Measurements from ENCODE around the gene PON2.
A peak's percentile ranks its signal among the peaks of the same experiment; 100 is the strongest.
"Not testable (repeated sequence)": the region's sequence is repeated elsewhere in the genome, so short reads cannot be mapped to it uniquely, and the experiment has no call there.

The PON2 gene

DNA sequence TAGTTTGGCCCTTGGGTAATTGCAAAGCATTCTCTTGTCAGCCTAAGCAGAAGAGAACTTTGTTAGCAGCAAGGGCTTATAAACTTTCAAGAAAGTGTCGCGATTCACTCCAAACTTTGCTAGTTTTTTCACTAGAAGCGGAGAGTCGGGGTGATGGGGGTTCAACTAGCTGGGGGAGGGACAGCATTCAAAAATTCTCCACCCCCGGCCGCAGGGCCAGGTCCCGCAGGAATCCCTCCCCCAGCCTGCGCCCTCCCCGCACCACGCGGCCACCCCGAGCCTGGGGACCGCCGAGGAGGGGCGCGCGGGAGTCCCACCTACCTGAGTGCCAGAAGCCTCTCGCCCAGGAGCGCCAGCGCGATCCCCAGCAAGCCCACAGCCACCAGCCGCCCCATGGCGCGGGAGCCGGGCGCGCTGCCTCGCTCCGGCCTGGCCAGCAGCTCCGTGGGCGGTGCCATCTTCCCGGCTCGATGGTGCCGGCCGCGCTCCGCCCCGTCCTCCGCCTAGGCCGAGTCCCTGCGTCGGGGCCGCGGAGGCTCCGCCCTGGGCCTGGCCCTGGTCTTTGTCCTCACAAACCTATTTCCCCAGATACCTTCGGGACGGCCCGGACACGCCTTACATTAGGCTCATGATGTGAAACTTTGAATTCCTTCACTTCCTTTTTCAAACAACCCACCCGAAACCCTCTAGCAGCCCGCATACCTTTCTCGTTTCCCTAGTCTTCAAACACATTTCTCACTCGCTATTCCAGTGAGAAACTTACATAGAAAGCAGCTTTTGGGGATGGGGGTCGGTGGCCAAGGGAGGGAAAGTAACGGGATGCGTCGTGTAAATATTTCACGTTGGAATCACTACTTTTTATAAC lies at the start of gene PON2:
PON2 (minus strand) TSS at position 472 of the 865 bp plus-strand sequence; CDS start at position 395, 77 bp downstream.
- peak; percentile 98 for DNase-seq (ENCODE audit: low spot score)
- peak; percentile 82 for FAIRE-seq

GRCh38 chr7:95482424-95482823 lies 47.6 kb upstream of the PON2 start:
- peak; percentile 9 for FAIRE-seq
- DNase-seq (ENCODE audit: low spot score): no peak

- DNase-seq (ENCODE audit: low spot score) (no peak), FAIRE-seq (no peak)
These were observed 46.7 kb upstream of the PON2 start for GRCh38 chr7:95481271-95482165.

DNA sequence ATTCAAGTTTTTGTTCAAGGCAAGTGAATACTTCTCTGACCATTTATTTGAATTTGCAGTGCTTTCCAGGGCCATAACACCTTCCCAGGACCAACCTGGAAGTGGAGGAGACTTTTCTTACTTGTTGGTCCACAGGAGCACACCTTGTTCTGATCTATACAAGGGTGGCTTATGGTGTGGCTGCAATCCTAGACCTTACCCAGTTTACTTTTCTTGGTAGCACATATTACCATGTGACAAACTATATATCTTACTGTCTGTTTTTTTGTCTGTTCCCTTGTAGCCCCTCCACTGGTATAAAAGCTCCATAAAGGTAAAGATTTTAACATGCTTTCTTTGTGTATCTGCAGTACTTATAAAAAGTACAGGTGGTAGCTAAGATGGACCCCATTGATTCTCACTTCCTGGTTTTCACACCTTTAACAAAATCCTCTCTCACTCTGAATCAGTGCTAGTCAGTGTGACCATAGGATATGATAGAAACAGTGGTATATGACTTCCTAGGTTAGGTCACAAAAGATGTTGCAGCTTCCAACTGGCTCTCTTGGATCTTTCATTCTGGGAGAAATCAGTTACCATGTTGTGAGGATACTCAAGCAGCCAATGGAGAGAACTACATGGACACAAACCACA lies 45.3 kb upstream of the PON2 start:
- FAIRE-seq (no peak), DNase-seq (ENCODE audit: low spot score) (no peak)

DNA sequence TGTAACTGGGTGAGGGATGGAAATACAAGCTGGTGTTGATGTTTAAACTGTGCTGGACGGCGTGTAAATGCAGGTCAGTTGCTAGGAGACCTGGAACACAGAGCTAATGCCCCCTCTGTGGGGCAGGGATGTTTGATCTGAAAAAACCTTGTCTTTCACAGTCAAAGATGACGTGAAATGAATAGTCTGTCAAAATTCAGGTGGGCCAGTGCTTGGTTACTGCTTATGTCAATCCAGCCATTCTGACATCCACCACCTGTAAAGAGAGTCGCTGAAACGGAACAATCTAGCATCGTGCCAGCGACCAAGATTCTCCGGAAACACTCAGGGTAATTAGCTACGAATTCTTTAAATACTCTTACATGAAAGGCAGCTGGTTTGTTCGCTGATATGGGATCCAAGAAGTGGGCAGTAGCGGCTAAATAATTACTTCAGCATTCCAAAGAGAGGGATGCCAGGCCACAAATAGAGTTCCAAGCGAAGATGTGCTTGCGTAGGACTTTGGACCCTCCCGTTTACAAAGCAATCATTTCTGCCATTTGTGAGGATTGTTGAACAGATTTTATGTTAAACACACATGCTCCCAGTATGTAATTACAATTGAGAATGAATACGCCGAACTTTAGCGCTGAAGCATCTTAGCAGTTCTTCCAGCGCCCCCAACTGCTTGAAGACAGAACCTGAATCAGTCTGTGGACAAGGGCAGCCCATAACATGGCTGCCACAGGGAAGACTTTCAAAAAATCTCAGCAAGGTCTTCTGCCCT lies 43.6 kb upstream of the PON2 start:
- FAIRE-seq: peak; percentile 85

GRCh38 chr7:95476904-95477594 lies 42.2 kb upstream of the PON2 start:
- FAIRE-seq (peak; percentile 67), DNase-seq (ENCODE audit: low spot score) (peak; percentile 78)

More for the DNA sequence above, 43.6 kb upstream of the PON2 start:
- peak; percentile 60 for DNase-seq (ENCODE audit: low spot score)

- no peak for FAIRE-seq
- DNase-seq (ENCODE audit: low spot score): no peak
These were observed 41.4 kb upstream of the PON2 start for GRCh38 chr7:95476072-95476847.

DNA sequence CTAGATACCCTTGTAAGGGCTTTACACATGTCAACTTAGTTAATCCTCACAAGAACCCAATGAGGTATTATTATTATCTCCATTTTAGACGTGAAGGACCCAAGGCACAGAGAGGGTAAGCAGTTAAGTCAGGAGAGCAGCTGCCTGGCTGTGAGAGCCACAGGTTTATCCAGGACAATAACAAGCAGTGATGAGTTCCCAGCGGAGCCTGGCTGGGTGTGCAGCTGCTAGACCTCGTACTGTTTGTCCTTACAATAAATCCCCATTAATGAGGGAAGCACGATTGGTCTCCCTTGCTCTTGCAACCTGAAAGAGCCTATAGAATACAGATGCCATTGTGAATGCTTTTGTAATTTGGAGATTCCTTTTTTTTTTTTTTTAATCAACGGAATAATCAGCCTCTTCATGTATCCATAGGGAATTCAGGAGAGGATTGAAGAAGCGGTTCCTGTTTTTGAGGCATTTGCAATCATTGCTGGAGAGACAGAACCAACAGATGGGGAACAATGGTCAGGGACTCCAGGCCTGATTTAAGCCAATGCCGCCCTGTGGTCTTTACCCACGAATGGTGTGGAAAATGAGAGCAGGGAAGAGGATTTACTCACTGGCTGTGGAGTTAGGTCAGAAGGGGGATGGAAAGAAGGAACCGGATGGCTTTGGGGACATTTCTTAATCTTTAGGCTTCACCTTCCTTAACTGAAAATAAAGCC lies 38.6 kb upstream of the PON2 start:
- no peak for FAIRE-seq
- DNase-seq (ENCODE audit: low spot score): no peak

- DNase-seq (ENCODE audit: low spot score) (no peak), FAIRE-seq (no peak)
These were observed 37.8 kb upstream of the PON2 start for GRCh38 chr7:95472581-95473161.

GRCh38 chr7:95471071-95471470 lies 36.2 kb upstream of the PON2 start:
- FAIRE-seq: no peak
- no peak for DNase-seq (ENCODE audit: low spot score)

DNA sequence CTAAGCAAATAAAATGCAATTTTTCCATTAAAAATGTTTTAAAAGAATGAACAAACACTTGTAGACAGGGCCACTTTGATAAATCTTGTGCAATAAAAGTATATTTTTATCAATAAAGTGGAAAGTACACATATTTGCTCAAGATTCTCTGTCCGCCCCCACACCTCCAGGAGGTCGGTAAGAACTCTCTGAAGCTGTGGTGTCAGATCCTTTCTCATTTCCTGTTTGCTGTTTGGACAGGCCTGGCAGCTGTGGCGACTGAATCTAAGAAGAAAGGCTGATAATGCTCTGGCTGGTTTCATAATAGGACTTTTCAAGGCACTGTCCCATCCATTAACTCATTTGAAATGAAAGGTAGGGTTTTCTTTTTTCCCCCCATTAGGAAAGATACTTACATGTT lies 35.6 kb upstream of the PON2 start:
- DNase-seq (ENCODE audit: low spot score) (peak; percentile 66), FAIRE-seq (no peak)

DNA sequence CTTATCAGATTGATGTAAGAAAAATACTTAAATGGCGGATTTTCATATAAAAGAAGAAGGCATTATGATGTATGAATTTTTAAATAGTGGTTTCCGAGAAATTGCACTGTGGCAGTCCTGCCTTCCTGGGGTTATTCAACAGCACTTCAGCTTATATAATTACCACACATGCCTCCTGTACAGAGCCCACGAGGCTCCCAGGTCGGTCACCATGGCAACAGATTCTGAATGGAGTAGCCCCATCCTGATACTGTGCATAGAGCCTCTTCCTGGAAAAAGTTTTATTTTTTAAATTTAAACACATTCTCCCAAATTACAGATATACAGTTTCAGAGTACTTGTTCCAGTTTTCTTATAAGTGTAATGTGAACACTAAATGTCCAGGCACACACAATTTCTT lies 35.0 kb upstream of the PON2 start:
- DNase-seq (ENCODE audit: low spot score): no peak
- no peak for FAIRE-seq

GRCh38 chr7:95469187-95469586 lies 34.4 kb upstream of the PON2 start:
- no peak for FAIRE-seq
- no peak for DNase-seq (ENCODE audit: low spot score)

DNA sequence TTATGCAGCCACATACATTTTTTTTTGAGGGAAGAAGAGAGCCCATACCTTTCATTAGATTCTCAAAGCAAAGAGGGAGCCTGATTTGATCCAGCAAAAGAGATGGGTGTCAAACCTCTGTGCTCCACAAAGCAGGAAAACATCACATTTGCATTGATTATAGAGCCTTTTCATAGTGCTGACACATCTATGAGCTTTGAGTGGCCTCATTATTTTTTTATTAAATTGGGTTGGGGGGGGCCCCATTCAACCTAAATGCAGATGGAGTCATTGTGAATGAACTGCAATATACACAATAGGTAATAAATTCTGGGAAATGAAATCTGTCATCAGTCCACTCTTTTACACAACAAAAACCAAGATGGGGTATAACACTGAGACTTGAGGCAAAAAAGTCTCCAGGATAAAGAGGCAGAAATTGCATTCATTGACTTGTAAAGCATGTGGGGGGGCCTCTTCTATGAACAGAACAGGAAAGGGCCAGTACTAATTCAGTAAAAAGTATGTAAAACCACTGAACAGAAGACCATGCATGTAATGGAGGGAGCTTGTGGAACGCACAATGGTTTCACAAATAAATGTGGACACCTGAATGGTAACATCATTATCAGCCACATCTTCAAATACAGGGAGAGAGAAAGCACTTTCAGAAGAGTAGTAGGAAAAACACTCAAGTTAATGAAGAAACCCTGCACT lies 33.2 kb upstream of the PON2 start:
- FAIRE-seq (no peak), DNase-seq (ENCODE audit: low spot score) (no peak)

GRCh38 chr7:95460653-95461052 lies 25.8 kb upstream of the PON2 start:
- FAIRE-seq: not testable (repeated sequence)

GRCh38 chr7:95457947-95458346 lies 23.1 kb upstream of the PON2 start:
- DNase-seq (ENCODE audit: low spot score) (no peak), FAIRE-seq (no peak)

More at GRCh38 chr7:95460653-95461052, 25.8 kb upstream of the PON2 start:
- not testable (repeated sequence) for DNase-seq (ENCODE audit: low spot score)

DNA sequence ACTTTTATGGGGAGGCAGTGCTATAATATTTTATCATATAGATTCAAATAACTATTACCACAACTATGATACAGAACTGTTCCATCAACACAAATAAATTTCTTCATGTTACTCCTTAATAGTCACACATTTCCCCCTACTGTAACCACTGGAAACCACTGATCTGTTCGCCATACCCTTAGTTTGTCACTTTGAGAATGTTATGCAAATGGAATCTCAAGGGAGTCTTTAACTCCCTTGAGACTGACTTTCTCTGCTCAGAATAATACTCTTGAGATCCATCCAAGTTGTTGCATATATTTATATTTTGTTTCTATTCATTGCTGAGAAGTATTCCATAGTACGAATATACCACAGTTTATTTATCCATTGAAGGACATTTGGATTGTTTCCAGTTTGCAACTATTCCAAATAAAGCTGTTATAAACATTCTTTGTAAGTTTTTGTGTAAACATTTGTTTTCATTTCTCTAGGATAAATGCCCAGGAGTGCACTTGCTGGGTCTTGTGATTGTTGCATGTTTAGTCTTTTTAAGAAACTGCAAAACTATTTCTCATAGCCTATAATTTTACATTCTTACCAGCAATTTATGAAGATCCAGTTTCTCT lies 19.7 kb upstream of the PON2 start:
- FAIRE-seq: no peak
- no peak for DNase-seq (ENCODE audit: low spot score)

Measured in urothelium cell line (cell line).